AG09319 (cell line): ENCODE data around the gene ADCY2.

ENCODE experiments used
- DNase-seq: peaks from one replicate; pipeline ENCODE4 v3.0.0-alpha.2; 2010; ENCODE audit warnings: low read depth; ENCODE audit errors: extremely low read depth
- TF ChIP-seq, protein P1 (sequence below): IDR thresholded peaks from 2 replicates; pipeline ENCODE4 v1.5.1; 2011; ENCODE audit warnings: low read depth, mild to moderate bottlenecking, inconsistent platforms, low read length, moderate library complexity

ADCY2 gene

GRCh38 chr5:7478459-7478858, 82.5 kb downstream of the ADCY2 start:
- no peak for DNase-seq
- TF ChIP-seq, protein P1, sequence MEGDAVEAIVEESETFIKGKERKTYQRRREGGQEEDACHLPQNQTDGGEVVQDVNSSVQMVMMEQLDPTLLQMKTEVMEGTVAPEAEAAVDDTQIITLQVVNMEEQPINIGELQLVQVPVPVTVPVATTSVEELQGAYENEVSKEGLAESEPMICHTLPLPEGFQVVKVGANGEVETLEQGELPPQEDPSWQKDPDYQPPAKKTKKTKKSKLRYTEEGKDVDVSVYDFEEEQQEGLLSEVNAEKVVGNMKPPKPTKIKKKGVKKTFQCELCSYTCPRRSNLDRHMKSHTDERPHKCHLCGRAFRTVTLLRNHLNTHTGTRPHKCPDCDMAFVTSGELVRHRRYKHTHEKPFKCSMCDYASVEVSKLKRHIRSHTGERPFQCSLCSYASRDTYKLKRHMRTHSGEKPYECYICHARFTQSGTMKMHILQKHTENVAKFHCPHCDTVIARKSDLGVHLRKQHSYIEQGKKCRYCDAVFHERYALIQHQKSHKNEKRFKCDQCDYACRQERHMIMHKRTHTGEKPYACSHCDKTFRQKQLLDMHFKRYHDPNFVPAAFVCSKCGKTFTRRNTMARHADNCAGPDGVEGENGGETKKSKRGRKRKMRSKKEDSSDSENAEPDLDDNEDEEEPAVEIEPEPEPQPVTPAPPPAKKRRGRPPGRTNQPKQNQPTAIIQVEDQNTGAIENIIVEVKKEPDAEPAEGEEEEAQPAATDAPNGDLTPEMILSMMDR: no peak

GRCh38 chr5:7488734-7489133, 92.8 kb downstream of the ADCY2 start:
- TF ChIP-seq, protein P1: no peak
- DNase-seq: no peak

GRCh38 chr5:7492371-7492770, 96.4 kb downstream of the ADCY2 start:
- TF ChIP-seq, protein P1: no peak

DNA sequence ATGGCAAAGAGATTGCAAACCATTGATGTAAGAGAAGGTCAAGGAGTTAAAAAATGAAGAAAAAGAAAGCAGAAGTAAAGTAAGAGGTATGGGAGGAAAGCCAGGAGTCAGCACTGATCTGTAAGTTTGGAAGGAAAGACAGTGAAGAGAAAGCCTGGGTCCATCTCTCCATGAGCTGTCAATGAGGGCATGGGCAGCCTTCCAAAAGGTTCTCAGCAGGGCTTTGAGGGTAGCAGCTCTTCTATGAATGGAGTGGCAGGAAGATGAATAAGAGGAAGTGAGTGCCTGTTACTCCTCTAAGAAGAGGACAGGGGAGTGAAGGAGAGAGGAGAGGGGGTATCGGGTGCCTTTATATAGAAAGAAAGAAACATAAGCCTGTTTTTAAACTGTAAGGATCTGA, 97.1 kb downstream of the ADCY2 start:
- TF ChIP-seq, protein P1: no peak
- DNase-seq: no peak

More at GRCh38 chr5:7492371-7492770, 96.4 kb downstream of the ADCY2 start:
- DNase-seq: no peak

GRCh38 chr5:7493622-7494021, 97.7 kb downstream of the ADCY2 start:
- DNase-seq: no peak
- TF ChIP-seq, protein P1: no peak

GRCh38 chr5:7494481-7495130, 98.7 kb downstream of the ADCY2 start:
- DNase-seq: no peak
- TF ChIP-seq, protein P1: no peak

DNA sequence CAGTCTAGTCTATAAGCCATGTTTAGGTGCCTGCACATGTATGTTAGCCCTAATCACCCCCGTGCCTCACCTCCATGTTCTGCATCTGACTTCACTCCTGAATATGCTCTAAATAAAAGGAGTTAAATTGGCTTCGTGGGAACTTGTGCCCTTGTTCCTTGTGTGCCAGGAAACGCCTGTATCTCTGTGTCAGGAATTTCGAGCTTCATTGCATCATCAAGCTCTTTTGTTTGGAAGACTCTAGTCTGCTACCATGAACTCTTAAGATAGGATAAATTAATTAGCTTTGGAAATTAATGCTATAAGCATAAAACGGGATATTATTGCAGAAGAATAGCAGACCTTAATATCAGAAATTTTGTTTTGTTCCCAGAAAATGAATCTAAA, 99.2 kb downstream of the ADCY2 start:
- TF ChIP-seq, protein P1: no peak
- no peak for DNase-seq
